NCI-H2107 treated with DMSO at 0.1 percent for 48 hours (cell line): ENCODE measurements around the gene IPO11.
A peak's percentile ranks its signal among the peaks of the same experiment; 100 is the strongest.

ENCODE experiments used
- DNase-seq: peaks from one replicate; lab custom pipeline; 2025; ENCODE audit not compliant: unreplicated experiment; lab: John Stamatoyannopoulos, UW

IPO11 gene

GRCh38 chr5:62412549-62413329 is at the start of gene IPO11:
TSS of gene IPO11 (plus strand) at chr5:62412763. CDS start at chr5:62437280, 24,517 bp downstream.
- peak; percentile 93 for DNase-seq

- DNase-seq: no peak
Observed at GRCh38 chr5:62369039-62369438, 43.5 kb upstream of the IPO11 start.

- DNase-seq: no peak
Observed at GRCh38 chr5:62371409-62371808, 41.2 kb upstream of the IPO11 start.

DNA sequence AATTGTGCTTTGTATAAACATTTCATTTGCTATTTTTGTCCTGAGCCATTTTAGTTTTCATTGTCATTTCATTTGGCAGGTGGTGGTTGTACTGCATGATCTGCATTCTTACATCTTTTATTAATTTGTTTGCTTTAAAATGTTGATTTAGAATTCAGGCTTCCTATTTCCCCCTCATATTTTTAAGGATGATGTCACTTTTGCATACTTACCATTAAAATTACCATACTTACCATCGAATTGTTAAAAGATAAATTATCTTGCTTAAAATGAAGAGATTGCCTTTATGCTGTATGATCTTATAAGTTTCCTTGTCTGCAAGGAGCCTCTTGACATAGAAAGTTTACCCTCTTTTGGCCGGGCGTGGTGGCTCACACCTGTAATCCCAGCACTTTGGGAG is 40.0 kb upstream of the IPO11 start:
- DNase-seq: no peak

DNA sequence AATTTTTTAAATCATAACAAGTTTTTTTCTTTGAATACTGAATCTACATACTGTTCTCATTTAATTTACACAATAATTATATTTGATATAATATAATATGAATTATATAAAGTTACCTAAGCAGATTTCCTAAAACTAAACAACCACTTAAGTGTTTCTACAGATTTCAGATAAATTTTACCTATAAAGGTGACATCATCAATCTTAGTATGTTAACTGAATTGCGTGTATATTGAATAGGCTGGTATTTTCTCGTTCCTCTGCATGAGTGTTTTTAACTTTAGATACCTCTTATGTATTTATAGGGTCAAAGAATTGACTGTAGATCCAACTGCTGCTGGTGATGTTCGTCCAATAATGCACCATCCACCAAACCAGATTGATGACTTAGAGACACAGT is 39.2 kb upstream of the IPO11 start:
- no peak for DNase-seq

DNA sequence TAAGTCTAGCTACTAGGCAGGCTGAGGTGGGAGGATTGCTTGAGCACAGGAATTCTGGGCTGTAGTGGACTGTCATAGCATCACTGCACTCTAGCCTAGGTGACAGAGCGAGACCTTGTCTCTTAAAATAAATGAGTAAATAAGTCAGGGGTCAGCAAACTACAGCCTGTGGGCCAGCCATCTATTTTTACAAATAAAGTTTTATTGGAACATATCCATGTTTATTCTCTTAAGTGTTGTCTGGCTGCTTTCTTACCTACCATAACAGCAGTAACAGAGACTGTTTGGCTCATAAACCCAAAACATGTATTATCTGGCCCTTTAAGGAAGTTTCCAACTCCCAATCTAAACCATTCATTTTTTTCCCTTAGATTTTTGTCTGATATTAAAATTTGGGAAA is 38.5 kb upstream of the IPO11 start:
- no peak for DNase-seq

DNA sequence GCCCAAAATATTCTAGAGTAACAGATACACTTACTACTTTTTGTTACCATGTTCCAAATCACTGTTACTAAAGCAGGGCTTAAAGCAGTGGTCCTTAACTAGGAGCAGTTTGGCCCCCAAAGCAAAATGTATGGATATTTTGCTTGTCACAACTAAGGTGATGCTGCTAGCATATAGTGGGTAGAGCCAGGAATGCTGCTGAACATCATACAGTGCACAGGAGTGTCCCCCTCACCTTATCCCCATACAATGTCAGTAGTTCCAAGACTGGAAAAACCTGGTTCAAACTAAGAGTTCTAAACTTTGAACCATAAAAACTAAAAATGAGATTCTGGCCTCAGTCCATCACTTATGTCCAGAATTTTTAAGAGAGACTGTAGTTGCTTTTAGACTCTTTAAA is 36.9 kb upstream of the IPO11 start:
- DNase-seq: no peak

- no peak for DNase-seq
Observed at GRCh38 chr5:62376064-62376463, 36.5 kb upstream of the IPO11 start.

DNA sequence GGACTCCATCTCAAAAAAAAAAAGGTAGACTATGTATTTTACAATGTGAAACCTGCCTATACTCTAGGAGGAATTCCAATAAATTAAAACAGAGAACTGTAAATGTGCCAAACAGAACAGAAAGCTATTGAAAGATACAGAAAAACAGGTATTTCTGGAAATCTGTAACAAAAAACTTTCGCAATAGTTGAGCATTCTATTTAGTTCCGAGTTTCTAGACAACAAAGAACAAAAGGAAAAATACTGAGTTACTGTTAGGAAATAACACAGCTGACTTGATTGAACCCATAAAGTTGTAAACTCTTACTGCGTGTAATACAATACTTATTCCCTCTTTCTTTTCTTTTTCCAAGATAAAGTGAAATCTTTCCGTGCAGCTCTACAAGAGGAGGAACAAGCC is 27.4 kb upstream of the IPO11 start:
- no peak for DNase-seq

GRCh38 chr5:62385816-62386400 is 26.7 kb upstream of the IPO11 start:
- no peak for DNase-seq

DNA sequence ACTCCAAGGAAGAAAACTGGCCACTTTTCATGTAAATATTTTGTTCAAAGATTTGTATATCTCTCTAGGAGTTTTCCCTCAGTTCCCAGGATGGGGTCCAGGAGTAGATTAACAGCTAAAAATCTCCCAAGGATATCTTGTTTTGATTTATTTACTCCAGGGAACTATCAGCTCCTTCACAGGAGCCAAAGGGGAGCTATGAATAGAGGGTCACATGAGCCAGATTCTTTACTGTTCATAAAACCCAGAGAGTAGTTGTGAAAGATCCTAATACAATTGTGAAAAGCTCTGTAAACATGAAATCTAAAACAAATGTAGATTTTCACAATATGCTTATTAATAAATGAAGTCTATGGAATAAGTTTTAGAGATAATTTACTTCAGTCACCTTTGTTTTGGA is 25.7 kb upstream of the IPO11 start:
- DNase-seq: no peak

- DNase-seq: no peak
Observed at GRCh38 chr5:62395210-62395950, 17.2 kb upstream of the IPO11 start.

GRCh38 chr5:62403411-62404250 is 8.9 kb upstream of the IPO11 start, which contains the start of gene DIMT1:
TSS of gene DIMT1 (minus strand) at chr5:62403905. CDS start at chr5:62403772, 133 bp downstream.
- peak; percentile 83 for DNase-seq

DNA sequence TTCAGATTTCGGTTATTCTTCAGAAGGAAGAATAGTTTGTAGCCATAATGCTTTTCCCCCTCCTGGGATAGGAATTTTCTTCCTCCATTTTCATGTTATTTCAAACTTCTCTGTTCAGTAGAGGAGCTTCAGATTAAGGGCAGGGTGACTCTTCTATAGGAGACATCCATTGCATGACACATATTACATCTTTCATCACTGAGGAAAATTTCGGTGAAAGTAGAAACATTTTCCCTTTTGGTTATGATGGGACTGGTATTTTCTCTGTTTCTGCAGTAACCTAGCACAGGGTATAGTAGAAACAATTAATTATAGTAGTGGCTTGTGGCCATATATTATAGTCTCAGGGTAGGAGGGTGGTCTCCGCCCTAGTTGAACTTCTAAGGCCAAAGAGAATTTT is 1.1 kb downstream of the IPO11 start:
- no peak for DNase-seq

- no peak for DNase-seq
Observed at GRCh38 chr5:62418462-62419076, 6.0 kb downstream of the IPO11 start.

DNA sequence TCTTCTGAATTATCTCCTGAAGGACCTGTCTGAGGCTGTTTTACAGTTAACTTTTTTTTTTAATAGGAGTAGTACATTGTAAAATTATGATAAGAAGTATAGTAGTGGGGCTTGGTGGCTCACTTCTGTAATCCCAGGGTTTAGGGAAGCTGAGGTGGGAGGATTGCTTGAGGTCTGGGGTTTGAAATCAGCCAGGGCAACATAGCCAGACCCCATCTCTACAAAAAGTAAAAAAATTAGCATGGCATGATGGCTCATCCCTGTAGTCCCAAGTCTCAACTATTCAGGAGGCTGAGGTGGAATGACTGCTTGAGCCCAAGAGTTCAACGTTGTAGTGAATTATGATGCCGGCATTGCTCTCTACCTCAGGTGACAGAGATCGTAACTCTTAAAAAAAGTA is 7.0 kb downstream of the IPO11 start:
- DNase-seq: no peak

- no peak for DNase-seq
Observed at GRCh38 chr5:62421414-62421813, 8.9 kb downstream of the IPO11 start.

- DNase-seq: no peak
Observed at GRCh38 chr5:62424763-62425162, 12.2 kb downstream of the IPO11 start.

DNA sequence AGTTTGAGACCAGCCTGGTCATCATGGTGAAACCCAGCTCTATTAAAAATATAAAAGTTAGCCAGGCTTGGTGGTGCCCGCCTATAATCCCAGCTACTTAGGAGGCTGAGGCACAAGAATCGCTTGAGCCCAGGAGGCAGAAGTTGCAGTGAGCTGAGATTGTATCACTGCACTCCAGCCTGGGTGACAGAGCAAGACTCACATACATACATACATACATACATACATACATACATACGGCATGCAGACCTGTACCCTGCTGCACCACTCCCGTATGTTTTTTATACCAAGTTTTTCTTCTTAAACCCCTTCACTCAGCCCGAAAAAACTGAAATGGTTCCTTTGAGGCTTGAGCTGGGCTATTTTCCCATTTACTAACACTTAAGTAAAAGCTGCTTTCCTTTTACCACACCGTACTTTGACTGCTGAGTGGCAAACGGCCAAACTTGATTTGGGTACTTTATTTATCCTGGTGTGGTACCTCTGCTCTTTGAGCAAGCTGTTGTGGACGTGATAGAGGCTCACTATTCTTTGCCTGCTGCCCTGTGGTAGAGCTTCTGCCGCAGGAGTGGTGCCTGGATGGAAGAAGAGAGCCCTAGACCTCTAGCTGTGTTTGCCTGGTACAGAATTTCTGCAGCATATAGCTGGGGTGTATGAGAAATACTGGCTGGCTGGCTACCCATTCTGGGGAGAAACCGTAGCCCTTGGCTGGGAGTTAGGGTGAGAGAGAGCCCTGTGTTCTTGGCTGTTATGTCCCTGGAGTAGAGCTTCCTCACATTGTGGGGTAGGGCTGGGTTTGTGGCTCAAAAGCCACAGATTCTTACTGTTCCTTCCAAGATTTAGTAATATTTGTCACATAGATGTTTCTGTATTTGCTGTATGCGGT is 19.4 kb downstream of the IPO11 start:
- no peak for DNase-seq

DNA sequence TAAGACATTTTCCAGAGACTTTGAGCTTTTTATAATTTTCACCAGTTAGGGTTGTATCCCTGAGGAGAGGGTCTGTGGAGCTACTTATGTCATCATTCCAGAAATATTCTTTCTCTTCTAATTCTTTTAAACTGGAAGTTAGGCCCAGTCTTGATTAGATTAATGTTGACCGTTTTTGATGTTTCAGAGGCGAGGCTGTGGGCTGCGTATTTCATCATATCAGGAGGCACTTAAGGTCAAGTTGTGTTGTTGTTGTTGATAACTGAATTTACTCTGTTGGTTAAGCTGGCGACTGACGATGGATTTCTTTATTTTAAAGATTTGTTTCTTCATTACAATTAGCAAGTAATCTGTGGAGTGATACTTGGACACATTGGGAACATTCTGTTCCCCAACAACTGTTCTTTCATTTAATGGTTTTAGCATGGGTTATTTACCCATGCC is 20.1 kb downstream of the IPO11 start:
- DNase-seq: no peak
